GM12878 (cell line): ENCODE data around the gene SMAP1. TPM values are rescaled to one million over a fixed set of nuclear protein-coding genes. Genes with fewer than 3 reads are reported as not detected.

Experiments used
- ATAC-seq: fragments of 200-7000 bp; cut with Tn5 transposase; 3 replicates; pipeline ENCODE4 v1.9.1; 2020; ENCODE audit warnings: mild to moderate bottlenecking, moderate library complexity
- BruUV-seq: library from RNA; stranded (reverse); fragments of 400-500 nt; replicated peaks from 2 replicates; lab custom pipeline; 2021; lab: Mats Ljungman, UMichigan
- CTCF ChIA-PET: fragments of 300-600 bp; sonication (Branson Sonifier 250); formaldehyde crosslinking; extraction: SDS; loops from one replicate; lab custom pipeline; 2021; ENCODE audit warnings: inconsistent platforms; lab: Yijun Ruan, JAX
- POLR2A ChIA-PET: fragments of 350-600 bp; formaldehyde crosslinking; extraction: SDS; loops from one replicate; lab custom pipeline; 2021; ENCODE audit warnings: inconsistent platforms; lab: Charles Lee
- RAD21 ChIA-PET: fragments of 300-600 bp; sonication (Branson Sonifier 250); formaldehyde crosslinking; loops from one replicate; lab custom pipeline; 2023; ENCODE audit warnings: antibody characterized with exemption; ENCODE audit not compliant: unreplicated experiment; lab: Charles Lee
- SMC1A ChIA-PET: fragments of 300-600 bp; sonication (Branson Sonifier 250); formaldehyde crosslinking; loops from one replicate; lab custom pipeline; 2023; ENCODE audit not compliant: unreplicated experiment, uncharacterized antibody; lab: Charles Lee
- DNase-seq: peaks from one replicate; pipeline ENCODE4 v3.0.0-alpha.2; 2011; ENCODE audit warnings: low read depth, low spot score
- FAIRE-seq: peaks from 3 replicates; lab custom pipeline; 2011; peaks lifted over from hg19 to GRCh38; lab: Jason Lieb, UNC
- H2AFZ ChIP-seq: 2 replicates; pipeline ENCODE4 v1.6.0; 2011; ENCODE audit warnings: low read depth, low read length, control low read depth; ENCODE audit not compliant: control insufficient read depth
- H3K27ac ChIP-seq: 2 replicates; pipeline ENCODE4 v1.5.1; 2011; ENCODE audit warnings: control low read depth; ENCODE audit not compliant: control insufficient read depth, insufficient read depth
- H3K27me3 ChIP-seq, 2 experiments: replicated peaks in 1 of 2; 2 replicates each; pipeline versions ENCODE4 v1.6.0 to v1.6.1; 2011; ENCODE audit warnings: low read length in 1 of 2; ENCODE audit not compliant: control insufficient read depth in 2 of 2, insufficient read depth in 2 of 2
- H3K36me3 ChIP-seq, 2 experiments: 2 replicates each; pipeline ENCODE4 v1.5.1; 2011; ENCODE audit warnings: low read length in 1 of 2; ENCODE audit not compliant: control insufficient read depth in 2 of 2, insufficient read depth in 2 of 2
- H3K4me1 ChIP-seq: 2 replicates; pipeline ENCODE4 v1.6.1; 2011; ENCODE audit warnings: mild to moderate bottlenecking, low read length, moderate library complexity, mixed read lengths; ENCODE audit not compliant: control insufficient read depth, insufficient read depth
- H3K4me2 ChIP-seq: 2 replicates; pipeline ENCODE4 v1.6.0; 2011; ENCODE audit warnings: control low read depth; ENCODE audit not compliant: control insufficient read depth, insufficient read depth
- H3K4me3 ChIP-seq: fragments of 200-600 bp; sonication (generic); 2 replicates; pipeline ENCODE4 v1.5.1; 2016
- H3K79me2 ChIP-seq: 2 replicates; pipeline ENCODE4 v1.6.0; 2011; ENCODE audit warnings: low read length; ENCODE audit not compliant: control insufficient read depth, insufficient read depth
- H3K9ac ChIP-seq: 2 replicates; pipeline ENCODE4 v1.8.0; 2011; ENCODE audit warnings: low read length, control low read depth, mixed read lengths; ENCODE audit not compliant: control insufficient read depth, insufficient read depth
- H3K9me3 ChIP-seq: replicated peaks from 3 replicates; pipeline ENCODE4 v1.5.1; 2011; ENCODE audit warnings: mild to moderate bottlenecking, low read length; ENCODE audit not compliant: control insufficient read depth, insufficient read depth
- H4K20me1 ChIP-seq: 2 replicates; pipeline ENCODE4 v1.6.0; 2011; ENCODE audit not compliant: control insufficient read depth, insufficient read depth
- BCL11A ChIP-seq: IDR thresholded peaks from 2 replicates; pipeline ENCODE4 v1.6.1; 2011; ENCODE audit warnings: low read depth, low read length
- CBFB ChIP-seq: IDR thresholded peaks from 2 replicates; pipeline ENCODE4 v1.6.1; 2016; ENCODE audit warnings: antibody characterized with exemption, low read depth
- IKZF1 ChIP-seq: fragments of 450-650 bp; conservative IDR thresholded peaks from 2 replicates; pipeline ENCODE4 v1.6.1; 2017; ENCODE audit warnings: antibody characterized with exemption, mild to moderate bottlenecking
- NFYB ChIP-seq: IDR thresholded peaks from 2 replicates; pipeline ENCODE4 v1.6.1; 2011; ENCODE audit warnings: low read depth, mild to moderate bottlenecking, low read length, improper control_type of control experiment, moderate library complexity; ENCODE audit not compliant: insufficient read depth
- ZNF24 ChIP-seq: fragments of 450-650 bp; IDR thresholded peaks from 2 replicates; pipeline ENCODE4 v1.6.1; 2017; ENCODE audit warnings: antibody characterized with exemption, mild to moderate bottlenecking
- WGBS: methylation state at CpG from one replicate; pipeline ENCODE4 v1.1.6; 2016; ENCODE audit warnings: low lambda C conversion rate; ENCODE audit not compliant: insufficient replicate concordance, insufficient coverage; ENCODE audit errors: missing lambda C conversion rate; 5-methylcytosine and 5-hydroxymethylcytosine counted together
- in situ Hi-C: fragments of 300-500 bp; cut with MboI; formaldehyde crosslinking; loops from 9 replicates; pipeline ENCODE4 v1.14.3; 2018; ENCODE audit warnings: mixed read lengths
- intact Hi-C: fragments of 100-400 bp; cut with micrococcal nuclease; formaldehyde crosslinking; loops from one replicate; pipeline ENCODE4 v1.14.2; 2022; ENCODE audit not compliant: unreplicated experiment
- polyA plus RNA-seq, 11 experiments: library from polyadenylated mRNA; depleted of rRNA in 4 of 11; unstranded in 6 of 11; stranded (reverse) in 5 of 11; fragments of >200 nt; fragmentation: Nextera tagmentation in 4 of 11; fragmentation: Illumina TruSeq in 1 of 11; extraction: Ambion mirVana in 4 of 11; extraction: Trizol in 1 of 11; gene quantifications; 1 replicate in 1 of 11; 2 replicates in 10 of 11; pipeline versions ENCODE4 v1.2.1 to v1.2.3, GENCODE V29; 2011 to 2016; ENCODE audit warnings: inconsistent platforms in 2 of 11, missing spikeins in 2 of 11, low read depth in 1 of 11
- total RNA-seq, 4 experiments: library from RNA; depleted of rRNA in 3 of 4; stranded (reverse); fragments of >200 nt in 3 of 4; fragmentation: Illumina TruSeq in 1 of 4; extraction: Trizol in 1 of 4; gene quantifications; 2 replicates each; pipeline versions ENCODE4 v1.2.1 to v1.2.3, GENCODE V29; 2013 to 2021
- TF ChIP-seq, protein P1 (sequence below): IDR thresholded peaks from 2 replicates; pipeline ENCODE4 v1.6.1; 2012; ENCODE audit warnings: mild to moderate bottlenecking, low read depth, low read length
- TF ChIP-seq, protein P2 (sequence below): fragments of 450-650 bp; IDR thresholded peaks from 2 replicates; pipeline ENCODE4 v1.6.1; 2017; ENCODE audit warnings: mild to moderate bottlenecking, moderate library complexity
- TF ChIP-seq, protein P3 (sequence below): fragments of 450-650 bp; formaldehyde crosslinking; IDR thresholded peaks from 2 replicates; pipeline ENCODE4 v1.4.0; 2022; ENCODE audit warnings: mild to moderate bottlenecking, moderate library complexity

Gene SMAP1
- total and polyA plus RNA-seq, 10 of the 15 experiments (the other 5 are each of a cell fraction or from before 2014, with no cell fraction given): 13.7 to 33.9 (median 25.3) TPM

DNA sequence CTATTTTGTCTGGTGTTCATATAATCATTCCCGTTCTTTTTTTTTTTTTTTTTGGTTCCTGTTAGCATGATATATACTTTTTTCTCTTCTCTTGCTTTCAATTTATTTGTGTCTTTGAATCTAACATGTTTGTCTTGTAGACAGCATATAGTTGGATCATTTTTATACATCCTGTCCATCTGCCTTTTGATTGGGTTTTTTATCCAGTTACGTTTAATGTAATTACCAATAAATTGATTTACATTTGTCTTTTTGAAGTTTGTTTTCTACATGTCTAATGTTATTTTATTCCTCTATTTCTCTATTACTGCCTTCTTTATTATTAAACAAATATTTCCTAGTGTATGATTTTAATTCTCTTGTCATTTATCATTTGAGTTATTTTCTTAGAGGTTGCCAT is 204.8 kb downstream of the SMAP1 start (continued):
- TF ChIP-seq, protein P1, sequence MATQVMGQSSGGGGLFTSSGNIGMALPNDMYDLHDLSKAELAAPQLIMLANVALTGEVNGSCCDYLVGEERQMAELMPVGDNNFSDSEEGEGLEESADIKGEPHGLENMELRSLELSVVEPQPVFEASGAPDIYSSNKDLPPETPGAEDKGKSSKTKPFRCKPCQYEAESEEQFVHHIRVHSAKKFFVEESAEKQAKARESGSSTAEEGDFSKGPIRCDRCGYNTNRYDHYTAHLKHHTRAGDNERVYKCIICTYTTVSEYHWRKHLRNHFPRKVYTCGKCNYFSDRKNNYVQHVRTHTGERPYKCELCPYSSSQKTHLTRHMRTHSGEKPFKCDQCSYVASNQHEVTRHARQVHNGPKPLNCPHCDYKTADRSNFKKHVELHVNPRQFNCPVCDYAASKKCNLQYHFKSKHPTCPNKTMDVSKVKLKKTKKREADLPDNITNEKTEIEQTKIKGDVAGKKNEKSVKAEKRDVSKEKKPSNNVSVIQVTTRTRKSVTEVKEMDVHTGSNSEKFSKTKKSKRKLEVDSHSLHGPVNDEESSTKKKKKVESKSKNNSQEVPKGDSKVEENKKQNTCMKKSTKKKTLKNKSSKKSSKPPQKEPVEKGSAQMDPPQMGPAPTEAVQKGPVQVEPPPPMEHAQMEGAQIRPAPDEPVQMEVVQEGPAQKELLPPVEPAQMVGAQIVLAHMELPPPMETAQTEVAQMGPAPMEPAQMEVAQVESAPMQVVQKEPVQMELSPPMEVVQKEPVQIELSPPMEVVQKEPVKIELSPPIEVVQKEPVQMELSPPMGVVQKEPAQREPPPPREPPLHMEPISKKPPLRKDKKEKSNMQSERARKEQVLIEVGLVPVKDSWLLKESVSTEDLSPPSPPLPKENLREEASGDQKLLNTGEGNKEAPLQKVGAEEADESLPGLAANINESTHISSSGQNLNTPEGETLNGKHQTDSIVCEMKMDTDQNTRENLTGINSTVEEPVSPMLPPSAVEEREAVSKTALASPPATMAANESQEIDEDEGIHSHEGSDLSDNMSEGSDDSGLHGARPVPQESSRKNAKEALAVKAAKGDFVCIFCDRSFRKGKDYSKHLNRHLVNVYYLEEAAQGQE: no peak
- no peak for TF ChIP-seq CBFB
- TF ChIP-seq, all 136 proteins: peak for 0

DNA sequence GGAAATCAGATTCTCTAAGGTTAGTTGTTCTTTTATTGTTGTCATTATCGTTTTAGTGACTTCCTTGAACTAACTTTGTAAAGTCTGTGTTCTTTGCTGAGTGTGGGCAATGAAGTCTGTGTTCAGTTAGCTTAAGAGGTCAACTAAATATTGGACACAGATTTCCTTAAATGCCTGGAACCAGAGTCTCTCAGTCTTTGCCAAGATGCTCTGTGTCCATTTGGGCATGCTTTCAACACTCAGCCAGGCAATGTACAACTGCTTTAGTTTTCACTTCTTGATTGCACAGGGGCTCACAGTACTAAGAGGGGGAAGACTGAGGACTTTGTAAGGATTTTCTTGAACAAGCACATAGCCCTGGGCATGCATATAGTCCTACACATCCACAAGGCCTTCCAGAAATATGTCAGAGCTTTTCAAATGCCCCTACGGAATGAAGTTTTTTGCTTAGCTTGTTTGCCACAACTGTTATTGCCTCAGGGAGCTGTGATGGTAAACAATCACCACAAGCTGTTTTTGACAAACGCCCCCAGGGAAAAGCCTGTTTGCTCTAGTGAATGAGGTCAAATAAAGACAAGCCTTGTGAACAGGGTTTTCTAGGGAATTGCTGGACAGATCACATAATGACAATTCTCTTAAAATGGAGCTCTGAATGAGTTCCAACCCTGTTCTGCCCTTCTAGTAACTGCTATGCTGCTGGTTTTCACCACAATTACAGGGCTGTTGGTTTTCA is 206.7 kb downstream of the SMAP1 start:
- intact Hi-C loops (no loop called here), in situ Hi-C loops (no loop called here)
- ChIA-PET SMC1A (interaction anchor here (0.5 to 2.7 kb wide), 6 partner anchors 10 to 206 kb away, joined by 3 to 19 read pairs (median 8); no protein-coding TSS in a partner anchor), CTCF (interaction anchor here (1.0 to 2.5 kb wide), 5 partner anchors 9 to 188 kb away, joined by 3 to 7 read pairs (median 3); no protein-coding TSS in a partner anchor), POLR2A (no interaction called here), RAD21 (interaction anchor here (0.8 to 1.3 kb wide), 4 partner anchors 11 to 187 kb away, joined by 3 to 6 read pairs (median 3); no protein-coding TSS in a partner anchor)
- 11% methylated on average over 3 of the region's 3 CpGs for WGBS
- Histone ChIP-seq H3K4me2 (no peak overlapping the region), H3K4me3 (no peak overlapping the region), H3K9me3 (peaks cover 4% of the 10 kb centered on the region; the same call in 2 of the 3 replicates), H3K79me2 (no peaks in the 10 kb centered on the region), H3K36me3 (no peaks in the 10 kb centered on the region), H3K4me1 (no peaks in the 10 kb centered on the region), H3K9ac (no peak overlapping the region), H3K27me3 (no peaks in the 10 kb centered on the region), H3K27ac (no peak overlapping the region), H2AFZ (no peak overlapping the region), H4K20me1 (no peaks in the 10 kb centered on the region)
- no TSS peak for BruUV-seq
- DNase-seq (no peak), FAIRE-seq (no peak), ATAC-seq (no peak)
- TF ChIP-seq, protein P2, sequence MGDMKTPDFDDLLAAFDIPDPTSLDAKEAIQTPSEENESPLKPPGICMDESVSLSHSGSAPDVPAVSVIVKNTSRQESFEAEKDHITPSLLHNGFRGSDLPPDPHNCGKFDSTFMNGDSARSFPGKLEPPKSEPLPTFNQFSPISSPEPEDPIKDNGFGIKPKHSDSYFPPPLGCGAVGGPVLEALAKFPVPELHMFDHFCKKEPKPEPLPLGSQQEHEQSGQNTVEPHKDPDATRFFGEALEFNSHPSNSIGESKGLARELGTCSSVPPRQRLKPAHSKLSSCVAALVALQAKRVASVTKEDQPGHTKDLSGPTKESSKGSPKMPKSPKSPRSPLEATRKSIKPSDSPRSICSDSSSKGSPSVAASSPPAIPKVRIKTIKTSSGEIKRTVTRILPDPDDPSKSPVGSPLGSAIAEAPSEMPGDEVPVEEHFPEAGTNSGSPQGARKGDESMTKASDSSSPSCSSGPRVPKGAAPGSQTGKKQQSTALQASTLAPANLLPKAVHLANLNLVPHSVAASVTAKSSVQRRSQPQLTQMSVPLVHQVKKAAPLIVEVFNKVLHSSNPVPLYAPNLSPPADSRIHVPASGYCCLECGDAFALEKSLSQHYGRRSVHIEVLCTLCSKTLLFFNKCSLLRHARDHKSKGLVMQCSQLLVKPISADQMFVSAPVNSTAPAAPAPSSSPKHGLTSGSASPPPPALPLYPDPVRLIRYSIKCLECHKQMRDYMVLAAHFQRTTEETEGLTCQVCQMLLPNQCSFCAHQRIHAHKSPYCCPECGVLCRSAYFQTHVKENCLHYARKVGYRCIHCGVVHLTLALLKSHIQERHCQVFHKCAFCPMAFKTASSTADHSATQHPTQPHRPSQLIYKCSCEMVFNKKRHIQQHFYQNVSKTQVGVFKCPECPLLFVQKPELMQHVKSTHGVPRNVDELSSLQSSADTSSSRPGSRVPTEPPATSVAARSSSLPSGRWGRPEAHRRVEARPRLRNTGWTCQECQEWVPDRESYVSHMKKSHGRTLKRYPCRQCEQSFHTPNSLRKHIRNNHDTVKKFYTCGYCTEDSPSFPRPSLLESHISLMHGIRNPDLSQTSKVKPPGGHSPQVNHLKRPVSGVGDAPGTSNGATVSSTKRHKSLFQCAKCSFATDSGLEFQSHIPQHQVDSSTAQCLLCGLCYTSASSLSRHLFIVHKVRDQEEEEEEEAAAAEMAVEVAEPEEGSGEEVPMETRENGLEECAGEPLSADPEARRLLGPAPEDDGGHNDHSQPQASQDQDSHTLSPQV: no peak
- no peak for TF ChIP-seq IKZF1
- no peak for TF ChIP-seq NFYB
- TF ChIP-seq, protein P3, sequence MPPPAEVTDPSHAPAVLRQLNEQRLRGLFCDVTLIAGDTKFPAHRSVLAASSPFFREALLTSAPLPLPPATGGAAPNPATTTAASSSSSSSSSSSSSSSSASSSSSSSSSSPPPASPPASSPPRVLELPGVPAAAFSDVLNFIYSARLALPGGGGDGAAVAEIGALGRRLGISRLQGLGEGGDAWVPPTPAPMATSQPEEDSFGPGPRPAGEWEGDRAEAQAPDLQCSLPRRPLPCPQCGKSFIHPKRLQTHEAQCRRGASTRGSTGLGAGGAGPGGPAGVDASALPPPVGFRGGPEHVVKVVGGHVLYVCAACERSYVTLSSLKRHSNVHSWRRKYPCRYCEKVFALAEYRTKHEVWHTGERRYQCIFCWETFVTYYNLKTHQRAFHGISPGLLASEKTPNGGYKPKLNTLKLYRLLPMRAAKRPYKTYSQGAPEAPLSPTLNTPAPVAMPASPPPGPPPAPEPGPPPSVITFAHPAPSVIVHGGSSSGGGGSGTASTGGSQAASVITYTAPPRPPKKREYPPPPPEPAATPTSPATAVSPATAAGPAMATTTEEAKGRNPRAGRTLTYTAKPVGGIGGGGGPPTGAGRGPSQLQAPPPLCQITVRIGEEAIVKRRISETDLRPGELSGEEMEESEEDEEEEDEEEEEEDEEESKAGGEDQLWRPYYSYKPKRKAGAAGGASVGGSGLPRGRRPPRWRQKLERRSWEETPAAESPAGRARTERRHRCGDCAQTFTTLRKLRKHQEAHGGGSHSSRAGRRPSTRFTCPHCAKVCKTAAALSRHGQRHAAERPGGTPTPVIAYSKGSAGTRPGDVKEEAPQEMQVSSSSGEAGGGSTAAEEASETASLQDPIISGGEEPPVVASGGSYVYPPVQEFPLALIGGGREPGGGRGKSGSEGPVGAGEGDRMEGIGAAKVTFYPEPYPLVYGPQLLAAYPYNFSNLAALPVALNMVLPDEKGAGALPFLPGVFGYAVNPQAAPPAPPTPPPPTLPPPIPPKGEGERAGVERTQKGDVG (CRISPR knock-in tag): no peak
- no peak for TF ChIP-seq ZNF24
- TF ChIP-seq BCL11A: no peak
